Stimulated activated CD4-positive, alpha-beta T cell treated with anti-CD3 and anti-CD28 coated beads, Interleukin-2, amount 100 ng/mL, for 4 hours (primary cell): Measurements from ENCODE around the gene MTUS2.

Experiments used
- DNase-seq: peaks from one replicate; pipeline ENCODE4 v3.0.0-alpha.2; 2020; ENCODE audit warnings: low read depth

The MTUS2 gene

GRCh38 chr13:29028868-29029267 is 208.7 kb downstream of the MTUS2 start:
- DNase-seq: no peak

- no peak for DNase-seq
These were observed 218.6 kb downstream of the MTUS2 start for GRCh38 chr13:29038700-29039099.

GRCh38 chr13:29039212-29039611 is 219.1 kb downstream of the MTUS2 start:
- no peak for DNase-seq

- no peak for DNase-seq
These were observed 226.4 kb downstream of the MTUS2 start for GRCh38 chr13:29046588-29046987.

- DNase-seq: no peak
These were observed 229.4 kb downstream of the MTUS2 start for GRCh38 chr13:29049524-29049923.

- no peak for DNase-seq
These were observed 230.6 kb downstream of the MTUS2 start for GRCh38 chr13:29050719-29051118.

GRCh38 chr13:29059800-29060199 is 239.7 kb downstream of the MTUS2 start:
- DNase-seq: no peak

- no peak for DNase-seq
These were observed 245.0 kb downstream of the MTUS2 start for GRCh38 chr13:29065142-29065541.

- DNase-seq: no peak
These were observed 247.3 kb downstream of the MTUS2 start for GRCh38 chr13:29067306-29067945.

- no peak for DNase-seq
These were observed 253.6 kb downstream of the MTUS2 start for GRCh38 chr13:29073755-29074154.

GRCh38 chr13:29077051-29077813 is 257.1 kb downstream of the MTUS2 start:
- no peak for DNase-seq

GRCh38 chr13:29081036-29081435 is 260.9 kb downstream of the MTUS2 start:
- DNase-seq: no peak

GRCh38 chr13:29081697-29082440 is 261.7 kb downstream of the MTUS2 start:
- no peak for DNase-seq

- DNase-seq: no peak
These were observed 279.8 kb downstream of the MTUS2 start for GRCh38 chr13:29099781-29100406.

GRCh38 chr13:29100758-29101157 is 280.6 kb downstream of the MTUS2 start:
- DNase-seq: no peak

- no peak for DNase-seq
These were observed 281.3 kb downstream of the MTUS2 start for GRCh38 chr13:29101409-29101808.

GRCh38 chr13:29101905-29102304 is 281.8 kb downstream of the MTUS2 start:
- no peak for DNase-seq

- no peak for DNase-seq
These were observed 283.1 kb downstream of the MTUS2 start for GRCh38 chr13:29103065-29103800.

GRCh38 chr13:29104461-29104860 is 284.3 kb downstream of the MTUS2 start:
- DNase-seq: no peak

- DNase-seq: no peak
These were observed 285.6 kb downstream of the MTUS2 start for GRCh38 chr13:29105779-29106178.

- no peak for DNase-seq
These were observed 286.5 kb downstream of the MTUS2 start for GRCh38 chr13:29106651-29107050.
